Pericardium fibroblast (primary cell): ENCODE data around the gene FNDC5. TPM values are rescaled to one million over a fixed set of nuclear protein-coding genes. Genes with fewer than 3 reads are reported as not detected.

Experiments
- total RNA-seq: library from RNA; depleted of rRNA; stranded (reverse); fragments of >200 nt; gene quantifications from 2 replicates; pipeline ENCODE4 v1.2.3, GENCODE V29; 2015

FNDC5 gene
- 1.3 and 2.9 TPM in 2 replicates for total RNA-seq

GRCh38 chr1:32870615-32871363 lies at the start of gene FNDC5:
Gene FNDC5 (minus strand): TSS chr1:32870912.

GRCh38 chr1:32900956-32901822 lies 30.5 kb upstream of the FNDC5 start, which contains the start of gene TMEM54:
Gene TMEM54 (minus strand): TSS chr1:32901389. CDS start chr1:32901238, 151 bp downstream.

DNA sequence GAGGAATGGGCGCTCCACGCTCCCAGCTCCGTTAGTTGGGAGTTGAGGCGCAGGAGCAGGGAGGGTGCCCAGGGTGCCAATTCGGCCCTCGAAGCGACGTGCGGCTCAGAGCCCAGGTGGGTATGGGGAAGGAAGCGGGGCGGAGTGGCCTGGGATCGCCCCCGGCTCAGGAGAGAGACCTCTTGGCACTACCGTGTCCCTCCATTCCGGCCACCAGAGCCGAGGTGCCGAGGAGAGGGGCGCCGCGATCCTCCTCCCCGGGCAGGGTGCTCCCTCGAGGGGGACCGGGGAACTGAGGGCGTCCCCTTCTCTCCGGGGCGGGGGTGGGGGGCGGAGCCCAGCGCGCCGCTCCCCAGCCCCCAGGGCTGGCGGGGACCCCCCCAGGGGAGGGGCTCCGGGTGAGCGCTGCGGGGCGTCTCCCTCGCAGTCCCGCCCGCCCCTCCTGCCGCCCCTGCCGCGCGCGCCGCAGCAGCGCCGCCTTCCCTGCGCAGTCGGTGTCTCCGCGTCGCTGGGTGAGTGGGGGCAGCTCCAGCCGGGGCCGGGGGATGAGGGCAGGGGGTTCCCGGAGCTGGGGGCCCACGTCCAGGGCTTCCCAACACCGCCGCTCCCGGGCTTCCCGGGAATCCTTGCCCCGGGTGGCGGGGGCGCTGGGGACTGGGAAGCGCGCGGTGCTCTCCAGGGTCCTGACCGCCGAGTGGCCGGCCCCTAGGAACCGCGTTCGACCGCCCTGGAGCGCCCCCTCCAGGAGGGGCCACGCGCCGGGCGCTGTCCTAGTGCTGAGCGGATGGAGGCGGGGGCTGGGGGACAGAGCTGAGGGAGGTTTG lies 15.5 kb upstream of the FNDC5 start, which contains the start of gene HPCA:
HPCA (plus strand) TSS at position 488 of the 824 bp plus-strand sequence. CDS start 2,408 bp downstream, outside the sequence.

DNA sequence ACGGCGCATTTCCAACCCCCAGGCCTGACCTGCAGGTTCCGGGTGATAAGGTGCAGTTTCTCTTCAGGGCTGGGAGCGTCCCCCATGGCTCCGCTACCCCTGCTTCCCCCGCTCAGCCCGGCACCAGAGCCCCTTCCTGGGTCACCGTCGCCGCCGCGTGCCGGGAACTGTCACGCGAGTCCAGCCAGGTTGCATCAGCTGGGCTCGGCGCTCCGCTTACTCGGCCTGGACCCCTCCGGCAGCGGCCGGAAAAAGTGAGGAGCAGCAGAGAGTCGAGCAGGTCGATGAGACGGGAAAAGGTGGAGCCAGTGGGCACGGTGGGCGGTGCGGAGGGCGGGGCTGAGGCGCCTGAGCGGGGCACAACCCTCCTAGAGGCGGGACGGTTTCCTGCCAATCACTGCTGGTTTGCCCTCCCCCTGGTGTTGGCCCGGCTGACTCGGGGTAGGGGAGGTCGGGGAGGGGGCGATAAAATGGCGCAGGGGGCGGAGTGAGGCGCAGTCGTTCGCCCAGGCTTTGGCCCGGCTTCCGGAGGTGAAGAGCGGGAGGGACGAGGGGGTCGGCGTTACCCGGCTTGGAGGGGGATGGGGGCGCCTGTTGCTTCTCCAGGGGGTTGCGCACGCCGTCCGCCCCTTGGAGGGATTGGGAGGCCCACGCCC lies 53.4 kb downstream of the FNDC5 start, which contains the start of the genes S100PBP and YARS1:
S100PBP (plus strand) TSS at position 495 of the 656 bp plus-strand sequence. CDS start 8,447 bp downstream, outside the sequence.
YARS1 (minus strand) TSS at position 200 of the 656 bp plus-strand sequence; CDS start at position 86, 114 bp downstream.

Other genes starting within 250 kb of the FNDC5 start
- gene ZBTB8OS, start 220.4 kb downstream of the FNDC5 start, total RNA-seq, result 11.9 and 28.7 TPM in 2 replicates
- 105 and 115 TPM in 2 replicates for gene RBBP4, start 219.7 kb downstream of the FNDC5 start, total RNA-seq
- 37.6 and 80.6 TPM in 2 replicates for gene SYNC, start 168.1 kb downstream of the FNDC5 start, total RNA-seq
- 134 and 153 TPM in 2 replicates for gene YARS1, start 53.6 kb downstream of the FNDC5 start, total RNA-seq
- 17.0 and 20.4 TPM in 2 replicates for gene S100PBP, start 53.3 kb downstream of the FNDC5 start, total RNA-seq
- gene HPCA, start 15.6 kb upstream of the FNDC5 start, total RNA-seq, result not detected in 2 replicates
- 42.6 and 58.9 TPM in 2 replicates for gene TMEM54, start 30.5 kb upstream of the FNDC5 start, total RNA-seq
- 8.9 and 11.0 TPM in 2 replicates for gene RNF19B, start 93.9 kb upstream of the FNDC5 start, total RNA-seq
- gene AK2, start 166.0 kb upstream of the FNDC5 start, total RNA-seq, result 88.4 and 106 TPM in 2 replicates
- gene AZIN2, start 210.2 kb upstream of the FNDC5 start, total RNA-seq, result 6.5 and 9.4 TPM in 2 replicates